Large intestine (tissue), 3 donors: ENCODE measurements around the gene USB1. TPM values are rescaled to one million over a fixed set of nuclear protein-coding genes. Genes with fewer than 3 reads are reported as not detected.

Experiments used
- DNase-seq, 2 donors: peaks; one replicate each; pipeline versions ENCODE4 v3.0.0 to v3.0.0-alpha.2; 2013
- H3K27ac ChIP-seq: one replicate; pipeline ENCODE4 v1.5.1; 2013; ENCODE audit warnings: low read length
- H3K27me3 ChIP-seq: 2 replicates; pipeline ENCODE4 v1.6.1; 2013; ENCODE audit warnings: low read length; ENCODE audit not compliant: control insufficient read depth, insufficient read depth
- H3K36me3 ChIP-seq: 2 replicates; pipeline ENCODE4 v1.6.1; 2013; ENCODE audit warnings: low read length; ENCODE audit not compliant: control insufficient read depth, insufficient read depth
- H3K4me1 ChIP-seq: one replicate; pipeline ENCODE4 v1.6.1; 2013; ENCODE audit warnings: low read length; ENCODE audit not compliant: control insufficient read depth, insufficient read depth
- H3K4me3 ChIP-seq: one replicate; pipeline ENCODE4 v1.5.1; 2013; ENCODE audit warnings: low read length
- H3K9me3 ChIP-seq: one replicate; pipeline ENCODE4 v1.6.1; 2013; ENCODE audit warnings: mild to moderate bottlenecking, low read depth, low read length, moderate library complexity; ENCODE audit not compliant: control insufficient read depth
- WGBS: methylation state at CpG from one replicate; pipeline ENCODE4 v1.1.5; 2013; ENCODE audit warnings: low lambda C conversion rate; ENCODE audit not compliant: insufficient coverage; 5-methylcytosine and 5-hydroxymethylcytosine counted together
- polyA plus RNA-seq: library from polyadenylated mRNA; unstranded; fragments of 120-200 nt; gene quantifications from one replicate; pipeline ENCODE4 v1.2.1, GENCODE V29; 2013

USB1 gene
- polyA plus RNA-seq, 1 donor, result 26.5 TPM

DNA sequence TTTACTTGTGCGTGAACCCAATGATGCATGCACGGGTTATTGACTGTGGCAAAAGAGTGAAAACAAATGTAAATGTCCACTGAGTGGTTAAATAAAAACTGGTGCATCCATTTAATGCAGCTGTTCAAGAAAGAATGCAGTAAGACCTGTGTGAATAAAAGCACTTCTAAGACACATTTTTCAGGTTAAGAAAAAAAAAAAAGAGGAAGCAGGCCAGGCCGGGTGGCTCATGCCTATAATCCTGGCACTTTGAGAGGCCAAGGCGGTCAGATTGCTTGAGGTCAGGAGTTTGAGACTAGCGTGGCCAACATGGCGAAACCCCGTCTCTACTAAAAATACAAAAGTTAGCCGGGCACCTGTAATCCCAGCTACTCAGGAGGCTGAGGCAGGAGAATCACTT, 42.1 kb upstream of the USB1 start:
- no CpG with 5 or more reads among the region's 8 CpGs for WGBS
- DNase-seq, result no peak
- no peak overlapping the region for H3K27ac ChIP-seq
- H3K9me3 ChIP-seq, result no peaks in the 10 kb centered on the region
- H3K4me1 ChIP-seq, result no peaks in the 10 kb centered on the region
- H3K36me3 ChIP-seq, result no peaks in the 10 kb centered on the region
- H3K4me3 ChIP-seq, result no peak overlapping the region
- no peaks in the 10 kb centered on the region for H3K27me3 ChIP-seq

DNA sequence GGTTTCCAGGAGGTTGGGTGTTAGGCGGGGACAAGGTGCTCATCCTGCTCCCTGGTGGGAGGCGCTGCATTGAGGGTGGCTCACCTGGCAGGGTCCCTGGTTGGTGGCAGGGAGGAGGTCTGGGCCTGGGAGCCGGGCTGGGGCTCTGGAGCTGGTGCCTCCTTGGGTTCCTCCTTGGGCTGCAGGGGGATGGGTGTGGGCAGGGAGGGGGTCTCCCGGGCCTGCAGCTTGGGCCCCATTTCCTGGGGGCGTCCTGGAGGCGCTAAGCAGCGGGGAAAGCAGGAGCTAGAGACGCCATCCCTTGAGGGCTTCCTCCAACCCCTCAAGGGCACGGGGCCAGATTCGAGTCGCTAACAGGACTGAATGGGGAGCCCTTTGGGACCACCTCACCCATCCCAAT, 41.4 kb upstream of the USB1 start:
- no peak for DNase-seq
- WGBS, result no CpG with 5 or more reads among the region's 11 CpGs
- no peak overlapping the region for H3K27ac ChIP-seq
- no peaks in the 10 kb centered on the region for H3K9me3 ChIP-seq
- H3K4me3 ChIP-seq, result no peak overlapping the region
- no peaks in the 10 kb centered on the region for H3K27me3 ChIP-seq
- H3K36me3 ChIP-seq, result no peaks in the 10 kb centered on the region
- no peaks in the 10 kb centered on the region for H3K4me1 ChIP-seq

- no CpG with 5 or more reads among the region's 10 CpGs for WGBS
Observed at GRCh38 chr16:57960310-57960709, 40.9 kb upstream of the USB1 start.

GRCh38 chr16:57960826-57961472, 40.3 kb upstream of the USB1 start:
- H3K36me3 ChIP-seq, result no peaks in the 10 kb centered on the region
- no peaks in the 10 kb centered on the region for H3K9me3 ChIP-seq
- no peak for DNase-seq
- H3K27me3 ChIP-seq, result no peaks in the 10 kb centered on the region
- no peaks in the 10 kb centered on the region for H3K4me1 ChIP-seq
- no CpG with 5 or more reads among the region's 7 CpGs for WGBS
- no peak overlapping the region for H3K4me3 ChIP-seq
- no peak overlapping the region for H3K27ac ChIP-seq

More at GRCh38 chr16:57960310-57960709, 40.9 kb upstream of the USB1 start:
- DNase-seq, result no peak
- Histone ChIP-seq H3K36me3 (no peaks in the 10 kb centered on the region), H3K27me3 (no peaks in the 10 kb centered on the region), H3K4me1 (no peaks in the 10 kb centered on the region), H3K27ac (no peak overlapping the region), H3K4me3 (no peak overlapping the region), H3K9me3 (no peaks in the 10 kb centered on the region)

- no peaks in the 10 kb centered on the region for H3K4me1 ChIP-seq
- H3K27me3 ChIP-seq, result no peaks in the 10 kb centered on the region
- no peaks in the 10 kb centered on the region for H3K9me3 ChIP-seq
- H3K36me3 ChIP-seq, result no peaks in the 10 kb centered on the region
- H3K27ac ChIP-seq, result no peak overlapping the region
- WGBS, result no CpG with 5 or more reads among the region's 2 CpGs
- DNase-seq, result no peak
- no peak overlapping the region for H3K4me3 ChIP-seq
Observed at GRCh38 chr16:57961538-57961937, 39.7 kb upstream of the USB1 start.

- no CpG with 5 or more reads among the region's 5 CpGs for WGBS
Observed at GRCh38 chr16:57962046-57962445, 39.2 kb upstream of the USB1 start.

GRCh38 chr16:57962756-57963155, 38.5 kb upstream of the USB1 start:
- WGBS, result no CpG with 5 or more reads among the region's 9 CpGs
- no peaks in the 10 kb centered on the region for H3K36me3 ChIP-seq
- H3K27me3 ChIP-seq, result no peaks in the 10 kb centered on the region
- no peaks in the 10 kb centered on the region for H3K4me1 ChIP-seq
- no peaks in the 10 kb centered on the region for H3K9me3 ChIP-seq
- H3K4me3 ChIP-seq, result no peak overlapping the region
- no peak overlapping the region for H3K27ac ChIP-seq
- no peak for DNase-seq

More at GRCh38 chr16:57962046-57962445, 39.2 kb upstream of the USB1 start:
- no peak overlapping the region for H3K27ac ChIP-seq
- H3K9me3 ChIP-seq, result no peaks in the 10 kb centered on the region
- H3K36me3 ChIP-seq, result no peaks in the 10 kb centered on the region
- H3K4me3 ChIP-seq, result no peak overlapping the region
- DNase-seq, result no peak
- H3K27me3 ChIP-seq, result no peaks in the 10 kb centered on the region
- H3K4me1 ChIP-seq, result no peaks in the 10 kb centered on the region

GRCh38 chr16:57964157-57964700, 37.0 kb upstream of the USB1 start:
- no CpG with 5 or more reads among the region's 10 CpGs for WGBS
- H3K27ac ChIP-seq, result no peak overlapping the region
- no peaks in the 10 kb centered on the region for H3K27me3 ChIP-seq

GRCh38 chr16:57966204-57966771, 34.9 kb upstream of the USB1 start:
- no CpG with 5 or more reads among the region's 4 CpGs for WGBS
- Histone ChIP-seq H3K36me3 (no peaks in the 10 kb centered on the region), H3K4me3 (no peak overlapping the region), H3K27ac (no peak overlapping the region), H3K27me3 (no peaks in the 10 kb centered on the region), H3K9me3 (no peaks in the 10 kb centered on the region), H3K4me1 (no peaks in the 10 kb centered on the region)
- no peak for DNase-seq

More at GRCh38 chr16:57964157-57964700, 37.0 kb upstream of the USB1 start:
- no peak overlapping the region for H3K4me3 ChIP-seq
- H3K4me1 ChIP-seq, result no peaks in the 10 kb centered on the region
- H3K9me3 ChIP-seq, result no peaks in the 10 kb centered on the region
- no peaks in the 10 kb centered on the region for H3K36me3 ChIP-seq
- no peak for DNase-seq

GRCh38 chr16:57966986-57967385, 34.2 kb upstream of the USB1 start:
- no CpG with 5 or more reads among the region's 9 CpGs for WGBS
- DNase-seq, result no peak
- H3K4me1 ChIP-seq, result no peaks in the 10 kb centered on the region

GRCh38 chr16:57967916-57968315, 33.3 kb upstream of the USB1 start:
- no peak for DNase-seq
- H3K4me3 ChIP-seq, result no peak overlapping the region
- no peaks in the 10 kb centered on the region for H3K9me3 ChIP-seq
- no peaks in the 10 kb centered on the region for H3K27me3 ChIP-seq
- no peaks in the 10 kb centered on the region for H3K4me1 ChIP-seq
- H3K27ac ChIP-seq, result no peak overlapping the region
- no peaks in the 10 kb centered on the region for H3K36me3 ChIP-seq

More at GRCh38 chr16:57966986-57967385, 34.2 kb upstream of the USB1 start:
- Histone ChIP-seq H3K36me3 (no peaks in the 10 kb centered on the region), H3K27ac (no peak overlapping the region), H3K27me3 (no peaks in the 10 kb centered on the region), H3K4me3 (no peak overlapping the region), H3K9me3 (no peaks in the 10 kb centered on the region)
